CD4-positive, CD25-positive, alpha-beta regulatory T cell (primary cell): Measurements from ENCODE around the gene PDZD8. TPM values are rescaled to one million over a fixed set of nuclear protein-coding genes. Genes with fewer than 3 reads are reported as not detected.

ENCODE experiments used
- ATAC-seq, 2 donors: fragments of 150-1000 bp; cut with Tn5 transposase; one replicate each; pipeline ENCODE4 v1.10.0; 2021; ENCODE audit warnings: low read depth in 2 of 2, moderate number of reproducible peaks in 2 of 2, moderate library complexity in 1 of 2
- DNase-seq, 3 donors: peaks; one replicate each; pipeline versions ENCODE4 v3.0.0 to v3.0.0-alpha.2; 2012 to 2022; ENCODE audit warnings: mixed read lengths in 1 of 3
- H3K27ac ChIP-seq: one replicate; pipeline ENCODE4 v1.7.0; 2013; ENCODE audit warnings: mild to moderate bottlenecking, low read length; ENCODE audit not compliant: insufficient read depth, poor library complexity, severe bottlenecking
- H3K27me3 ChIP-seq: one replicate; pipeline ENCODE4 v1.7.0; 2013; ENCODE audit warnings: low read length; ENCODE audit not compliant: control insufficient read depth, insufficient read depth
- H3K36me3 ChIP-seq: one replicate; pipeline ENCODE4 v1.7.0; 2013; ENCODE audit warnings: mild to moderate bottlenecking, low read length, moderate library complexity; ENCODE audit not compliant: control insufficient read depth, insufficient read depth
- H3K4me1 ChIP-seq: 2 replicates; pipeline ENCODE4 v1.7.0; 2013; ENCODE audit warnings: mild to moderate bottlenecking, low read length; ENCODE audit not compliant: insufficient read depth, control insufficient read depth, poor library complexity, severe bottlenecking
- H3K4me3 ChIP-seq: one replicate; pipeline ENCODE4 v1.7.0; 2013; ENCODE audit warnings: low read depth, mild to moderate bottlenecking, low read length, moderate library complexity
- H3K9me3 ChIP-seq, 2 experiments: 1 replicate in 1 of 2; 2 replicates in 1 of 2; pipeline ENCODE4 v1.7.0; 2013; ENCODE audit warnings: low read length in 2 of 2, mild to moderate bottlenecking in 1 of 2, moderate library complexity in 1 of 2; ENCODE audit not compliant: control insufficient read depth in 2 of 2
- H3K27ac Mint-ChIP-seq, 3 donors: one replicate each; pipeline ENCODE4 v1.8.0; 2020 to 2022; ENCODE audit warnings: mild to moderate bottlenecking in 3 of 3, mixed read lengths in 3 of 3, moderate library complexity in 2 of 3
- H3K27me3 Mint-ChIP-seq: one replicate; pipeline ENCODE4 v1.8.0; 2022; ENCODE audit warnings: mild to moderate bottlenecking, mixed read lengths
- H3K36me3 Mint-ChIP-seq: one replicate; pipeline ENCODE4 v1.8.0; 2020; ENCODE audit warnings: mixed read lengths
- H3K4me1 Mint-ChIP-seq, 4 donors: one replicate each; pipeline ENCODE4 v1.8.0; 2020 to 2022; ENCODE audit warnings: mixed read lengths in 4 of 4, mild to moderate bottlenecking in 1 of 4
- H3K4me3 Mint-ChIP-seq, 4 donors: one replicate each; pipeline ENCODE4 v1.8.0; 2020 to 2022; ENCODE audit warnings: mild to moderate bottlenecking in 4 of 4, mixed read lengths in 4 of 4, moderate library complexity in 3 of 4
- H3K9me3 Mint-ChIP-seq, 7 donors: one replicate each; pipeline ENCODE4 v1.8.0; 2020 to 2022; ENCODE audit warnings: mixed read lengths in 7 of 7, mild to moderate bottlenecking in 3 of 7, moderate library complexity in 2 of 7
- polyA plus RNA-seq, 4 donors: library from polyadenylated mRNA; unstranded; fragments of 300-500 nt; fragmentation: Illumina TruSeq; gene quantifications; one replicate each; pipeline ENCODE4 v1.2.3, GENCODE V29; 2021
- total RNA-seq: library from RNA; stranded (reverse); gene quantifications from one replicate; pipeline ENCODE4 v1.2.3, GENCODE V29; 2022

Gene PDZD8
- total and polyA plus RNA-seq, 5 donors from 2014 or later: 3.1 to 30.4 (median 8.4) TPM

- no peak overlapping the region for H3K4me3 Mint-ChIP-seq
- no peaks in the 10 kb centered on the region for H3K27me3 ChIP-seq
- H3K4me1 ChIP-seq: no peaks in the 10 kb centered on the region
- peaks cover 0 to 4% (median 0%) of the 10 kb centered on the region in 4 donors for H3K4me1 Mint-ChIP-seq
- no peak overlapping the region for H3K27ac Mint-ChIP-seq
- H3K36me3 Mint-ChIP-seq: no peaks in the 10 kb centered on the region
- H3K9me3 Mint-ChIP-seq: peaks cover 0 to 2% (median 0%) of the 10 kb centered on the region in 7 donors
- H3K27ac ChIP-seq: no peak overlapping the region
- H3K4me3 ChIP-seq: no peak overlapping the region
- ATAC-seq (no peak), DNase-seq (no peak)
- H3K27me3 Mint-ChIP-seq: peaks cover 8% of the 10 kb centered on the region
- H3K36me3 ChIP-seq: no peaks in the 10 kb centered on the region
- no peaks in the 10 kb centered on the region for H3K9me3 ChIP-seq
These were observed 106.3 kb downstream of the PDZD8 start for GRCh38 chr10:117268907-117269306.

GRCh38 chr10:117268258-117268657, 107.0 kb downstream of the PDZD8 start:
- no peak overlapping the region for H3K4me3 ChIP-seq
- H3K4me3 Mint-ChIP-seq: no peak overlapping the region

GRCh38 chr10:117266812-117267211, 108.4 kb downstream of the PDZD8 start:
- H3K4me1 Mint-ChIP-seq: peaks cover 0 to 4% (median 0%) of the 10 kb centered on the region in 4 donors
- peaks cover 16% of the 10 kb centered on the region for H3K27me3 Mint-ChIP-seq
- no peaks in the 10 kb centered on the region for H3K4me1 ChIP-seq
- peaks cover 0 to 2% (median 0%) of the 10 kb centered on the region in 7 donors for H3K9me3 Mint-ChIP-seq
- H3K36me3 Mint-ChIP-seq: no peaks in the 10 kb centered on the region
- no peaks in the 10 kb centered on the region for H3K36me3 ChIP-seq
- no peak overlapping the region for H3K4me3 ChIP-seq
- H3K4me3 Mint-ChIP-seq: no peak overlapping the region
- ATAC-seq (no peak), DNase-seq (no peak)
- no peaks in the 10 kb centered on the region for H3K9me3 ChIP-seq
- no peak overlapping the region for H3K27ac Mint-ChIP-seq
- H3K27me3 ChIP-seq: peaks cover 3% of the 10 kb centered on the region
- no peak overlapping the region for H3K27ac ChIP-seq

More at GRCh38 chr10:117268258-117268657, 107.0 kb downstream of the PDZD8 start:
- Mint-ChIP-seq H3K9me3 (peaks cover 0 to 2% (median 0%) of the 10 kb centered on the region in 7 donors), H3K36me3 (no peaks in the 10 kb centered on the region), H3K27ac (no peak overlapping the region), H3K27me3 (peaks cover 8% of the 10 kb centered on the region), H3K4me1 (peaks cover 0 to 4% (median 0%) of the 10 kb centered on the region in 4 donors)
- Histone ChIP-seq H3K27me3 (no peaks in the 10 kb centered on the region), H3K4me1 (no peaks in the 10 kb centered on the region), H3K9me3 (no peaks in the 10 kb centered on the region), H3K27ac (no peak overlapping the region), H3K36me3 (no peaks in the 10 kb centered on the region)
- ATAC-seq (no peak), DNase-seq (no peak)

- H3K4me3 ChIP-seq: no peak overlapping the region
- H3K36me3 ChIP-seq: no peaks in the 10 kb centered on the region
- no peaks in the 10 kb centered on the region for H3K4me1 ChIP-seq
- H3K27ac Mint-ChIP-seq: no peak overlapping the region
- DNase-seq (no peak), ATAC-seq (no peak)
- peaks cover 0 to 4% (median 0%) of the 10 kb centered on the region in 4 donors for H3K4me1 Mint-ChIP-seq
- peaks cover 3% of the 10 kb centered on the region for H3K27me3 ChIP-seq
- peaks cover 0 to 2% (median 0%) of the 10 kb centered on the region in 7 donors for H3K9me3 Mint-ChIP-seq
- H3K36me3 Mint-ChIP-seq: no peaks in the 10 kb centered on the region
- peaks cover 20% of the 10 kb centered on the region for H3K27me3 Mint-ChIP-seq
- no peak overlapping the region for H3K27ac ChIP-seq
- no peak overlapping the region for H3K4me3 Mint-ChIP-seq
- H3K9me3 ChIP-seq: no peaks in the 10 kb centered on the region
These were observed 108.8 kb downstream of the PDZD8 start for GRCh38 chr10:117266400-117266799.

- H3K36me3 ChIP-seq: no peaks in the 10 kb centered on the region
- H3K27me3 Mint-ChIP-seq: peaks cover 27% of the 10 kb centered on the region
- H3K9me3 Mint-ChIP-seq: peaks cover 0 to 2% (median 0%) of the 10 kb centered on the region in 7 donors
- DNase-seq: no peak
- no peak overlapping the region for H3K4me3 ChIP-seq
- H3K4me1 Mint-ChIP-seq: peaks cover 0 to 4% (median 0%) of the 10 kb centered on the region in 4 donors
- no peaks in the 10 kb centered on the region for H3K4me1 ChIP-seq
- peaks cover 7% of the 10 kb centered on the region for H3K27me3 ChIP-seq
- peak overlapping the region in 1 of 4 donors; percentile 23 for H3K4me3 Mint-ChIP-seq
- H3K36me3 Mint-ChIP-seq: no peaks in the 10 kb centered on the region
- H3K9me3 ChIP-seq: no peaks in the 10 kb centered on the region
- no peak overlapping the region for H3K27ac ChIP-seq
- H3K27ac Mint-ChIP-seq: no peak overlapping the region
- ATAC-seq: no peak
These were observed 110.5 kb downstream of the PDZD8 start for GRCh38 chr10:117264782-117265181.

- ATAC-seq (no peak), DNase-seq (no peak)
- Histone ChIP-seq H3K9me3 (no peaks in the 10 kb centered on the region), H3K27me3 (peaks cover 13% of the 10 kb centered on the region), H3K4me1 (no peaks in the 10 kb centered on the region), H3K36me3 (no peaks in the 10 kb centered on the region), H3K27ac (no peak overlapping the region), H3K4me3 (no peak overlapping the region)
- H3K27ac Mint-ChIP-seq: no peak overlapping the region
- H3K4me3 Mint-ChIP-seq: no peak overlapping the region
- H3K27me3 Mint-ChIP-seq: peaks cover 29% of the 10 kb centered on the region
- peaks cover 0 to under 1% (median 0%) of the 10 kb centered on the region in 7 donors for H3K9me3 Mint-ChIP-seq
- H3K36me3 Mint-ChIP-seq: no peaks in the 10 kb centered on the region
- no peaks in the 10 kb centered on the region for H3K4me1 Mint-ChIP-seq
These were observed 112.3 kb downstream of the PDZD8 start for GRCh38 chr10:117262903-117263293.

GRCh38 chr10:117262291-117262902, 112.8 kb downstream of the PDZD8 start:
- H3K4me1 Mint-ChIP-seq: no peaks in the 10 kb centered on the region

GRCh38 chr10:117261501-117261900, 113.7 kb downstream of the PDZD8 start:
- DNase-seq: no peak
- Mint-ChIP-seq H3K36me3 (no peaks in the 10 kb centered on the region), H3K27ac (no peak overlapping the region), H3K27me3 (peaks cover 32% of the 10 kb centered on the region), H3K4me1 (no peaks in the 10 kb centered on the region), H3K4me3 (no peak overlapping the region), H3K9me3 (no peaks in the 10 kb centered on the region)
- Histone ChIP-seq H3K27me3 (peaks cover 13% of the 10 kb centered on the region), H3K27ac (no peak overlapping the region), H3K9me3 (no peaks in the 10 kb centered on the region), H3K4me1 (no peaks in the 10 kb centered on the region), H3K4me3 (no peak overlapping the region), H3K36me3 (no peaks in the 10 kb centered on the region)
- no peak for ATAC-seq

More at GRCh38 chr10:117262291-117262902, 112.8 kb downstream of the PDZD8 start:
- H3K36me3 ChIP-seq: no peaks in the 10 kb centered on the region
- ATAC-seq (no peak), DNase-seq (no peak)
- H3K27ac ChIP-seq: no peak overlapping the region
- no peak overlapping the region for H3K27ac Mint-ChIP-seq
- H3K27me3 ChIP-seq: peaks cover 13% of the 10 kb centered on the region
- no peak overlapping the region for H3K4me3 ChIP-seq
- no peaks in the 10 kb centered on the region for H3K4me1 ChIP-seq
- H3K9me3 ChIP-seq: no peaks in the 10 kb centered on the region
- no peak overlapping the region for H3K4me3 Mint-ChIP-seq
- H3K9me3 Mint-ChIP-seq: no peaks in the 10 kb centered on the region
- peaks cover 32% of the 10 kb centered on the region for H3K27me3 Mint-ChIP-seq
- H3K36me3 Mint-ChIP-seq: no peaks in the 10 kb centered on the region
